GM12878 (cell line): ENCODE data around the gene DSTN. TPM values are rescaled to one million over a fixed set of nuclear protein-coding genes. Genes with fewer than 3 reads are reported as not detected.

Experiments
- ATAC-seq: fragments of 200-7000 bp; cut with Tn5 transposase; 3 replicates; pipeline ENCODE4 v1.9.1; 2020; ENCODE audit warnings: mild to moderate bottlenecking, moderate library complexity
- BruUV-seq: library from RNA; stranded (reverse); fragments of 400-500 nt; replicated peaks from 2 replicates; lab custom pipeline; 2021; lab: Mats Ljungman, UMichigan
- CTCF ChIA-PET: fragments of 300-600 bp; sonication (Branson Sonifier 250); formaldehyde crosslinking; extraction: SDS; loops from one replicate; lab custom pipeline; 2021; ENCODE audit warnings: inconsistent platforms; lab: Yijun Ruan, JAX
- POLR2A ChIA-PET: fragments of 350-600 bp; formaldehyde crosslinking; extraction: SDS; loops from one replicate; lab custom pipeline; 2021; ENCODE audit warnings: inconsistent platforms; lab: Charles Lee
- RAD21 ChIA-PET: fragments of 300-600 bp; sonication (Branson Sonifier 250); formaldehyde crosslinking; loops from one replicate; lab custom pipeline; 2023; ENCODE audit warnings: antibody characterized with exemption; ENCODE audit not compliant: unreplicated experiment; lab: Charles Lee
- SMC1A ChIA-PET: fragments of 300-600 bp; sonication (Branson Sonifier 250); formaldehyde crosslinking; loops from one replicate; lab custom pipeline; 2023; ENCODE audit not compliant: unreplicated experiment, uncharacterized antibody; lab: Charles Lee
- DNase-seq: peaks from one replicate; pipeline ENCODE4 v3.0.0-alpha.2; 2011; ENCODE audit warnings: low read depth, low spot score
- FAIRE-seq: peaks from 3 replicates; lab custom pipeline; 2011; peaks lifted over from hg19 to GRCh38; lab: Jason Lieb, UNC
- H2AFZ ChIP-seq: 2 replicates; pipeline ENCODE4 v1.6.0; 2011; ENCODE audit warnings: low read depth, low read length, control low read depth; ENCODE audit not compliant: control insufficient read depth
- H3K27ac ChIP-seq: 2 replicates; pipeline ENCODE4 v1.5.1; 2011; ENCODE audit warnings: control low read depth; ENCODE audit not compliant: control insufficient read depth, insufficient read depth
- H3K27me3 ChIP-seq, 2 experiments: replicated peaks in 1 of 2; 2 replicates each; pipeline versions ENCODE4 v1.6.0 to v1.6.1; 2011; ENCODE audit warnings: low read length in 1 of 2; ENCODE audit not compliant: control insufficient read depth in 2 of 2, insufficient read depth in 2 of 2
- H3K36me3 ChIP-seq, 2 experiments: 2 replicates each; pipeline ENCODE4 v1.5.1; 2011; ENCODE audit warnings: low read length in 1 of 2; ENCODE audit not compliant: control insufficient read depth in 2 of 2, insufficient read depth in 2 of 2
- H3K4me1 ChIP-seq: 2 replicates; pipeline ENCODE4 v1.6.1; 2011; ENCODE audit warnings: mild to moderate bottlenecking, low read length, moderate library complexity, mixed read lengths; ENCODE audit not compliant: control insufficient read depth, insufficient read depth
- H3K4me2 ChIP-seq: 2 replicates; pipeline ENCODE4 v1.6.0; 2011; ENCODE audit warnings: control low read depth; ENCODE audit not compliant: control insufficient read depth, insufficient read depth
- H3K4me3 ChIP-seq: fragments of 200-600 bp; sonication (generic); 2 replicates; pipeline ENCODE4 v1.5.1; 2016
- H3K79me2 ChIP-seq: 2 replicates; pipeline ENCODE4 v1.6.0; 2011; ENCODE audit warnings: low read length; ENCODE audit not compliant: control insufficient read depth, insufficient read depth
- H3K9ac ChIP-seq: 2 replicates; pipeline ENCODE4 v1.8.0; 2011; ENCODE audit warnings: low read length, control low read depth, mixed read lengths; ENCODE audit not compliant: control insufficient read depth, insufficient read depth
- H3K9me3 ChIP-seq: replicated peaks from 3 replicates; pipeline ENCODE4 v1.5.1; 2011; ENCODE audit warnings: mild to moderate bottlenecking, low read length; ENCODE audit not compliant: control insufficient read depth, insufficient read depth
- H4K20me1 ChIP-seq: 2 replicates; pipeline ENCODE4 v1.6.0; 2011; ENCODE audit not compliant: control insufficient read depth, insufficient read depth
- CHD2 ChIP-seq: IDR thresholded peaks from 2 replicates; pipeline ENCODE4 v1.6.1; 2011; ENCODE audit warnings: low read depth, low read length, improper control_type of control experiment, borderline replicate concordance
- JUNB ChIP-seq: IDR thresholded peaks from 2 replicates; pipeline ENCODE4 v1.6.1; 2016; ENCODE audit warnings: antibody characterized with exemption, mild to moderate bottlenecking
- MTA2 ChIP-seq: fragments of 450-650 bp; IDR thresholded peaks from 2 replicates; pipeline ENCODE4 v1.6.1; 2016; ENCODE audit warnings: low read depth, mild to moderate bottlenecking, moderate library complexity
- NR2C2 ChIP-seq: IDR thresholded peaks from 2 replicates; pipeline ENCODE4 v1.6.1; 2011; ENCODE audit warnings: borderline replicate concordance, low read depth; ENCODE audit not compliant: control insufficient read depth, insufficient read length
- PAX8 ChIP-seq: fragments of 450-650 bp; IDR thresholded peaks from 2 replicates; pipeline ENCODE4 v1.6.1; 2017; ENCODE audit warnings: mild to moderate bottlenecking, moderate library complexity
- RAD21 ChIP-seq: IDR thresholded peaks from 2 replicates; pipeline ENCODE4 v1.6.1; 2011; ENCODE audit warnings: mild to moderate bottlenecking, low read depth, low read length, moderate library complexity; ENCODE audit not compliant: insufficient read depth
- SUZ12 ChIP-seq: fragments of 200-600 bp; sonication (generic); IDR thresholded peaks from one replicate; pipeline ENCODE4 v1.6.1; 2018; ENCODE audit warnings: antibody characterized with exemption, mild to moderate bottlenecking; ENCODE audit not compliant: unreplicated experiment
- WGBS: methylation state at CpG from one replicate; pipeline ENCODE4 v1.1.6; 2016; ENCODE audit warnings: low lambda C conversion rate; ENCODE audit not compliant: insufficient replicate concordance, insufficient coverage; ENCODE audit errors: missing lambda C conversion rate; 5-methylcytosine and 5-hydroxymethylcytosine counted together
- in situ Hi-C: fragments of 300-500 bp; cut with MboI; formaldehyde crosslinking; loops from 9 replicates; pipeline ENCODE4 v1.14.3; 2018; ENCODE audit warnings: mixed read lengths
- intact Hi-C: fragments of 100-400 bp; cut with micrococcal nuclease; formaldehyde crosslinking; loops from one replicate; pipeline ENCODE4 v1.14.2; 2022; ENCODE audit not compliant: unreplicated experiment
- polyA plus RNA-seq, 11 experiments: library from polyadenylated mRNA; depleted of rRNA in 4 of 11; unstranded in 6 of 11; stranded (reverse) in 5 of 11; fragments of >200 nt; fragmentation: Nextera tagmentation in 4 of 11; fragmentation: Illumina TruSeq in 1 of 11; extraction: Ambion mirVana in 4 of 11; extraction: Trizol in 1 of 11; gene quantifications; 1 replicate in 1 of 11; 2 replicates in 10 of 11; pipeline versions ENCODE4 v1.2.1 to v1.2.3, GENCODE V29; 2011 to 2016; ENCODE audit warnings: inconsistent platforms in 2 of 11, missing spikeins in 2 of 11, low read depth in 1 of 11
- total RNA-seq, 4 experiments: library from RNA; depleted of rRNA in 3 of 4; stranded (reverse); fragments of >200 nt in 3 of 4; fragmentation: Illumina TruSeq in 1 of 4; extraction: Trizol in 1 of 4; gene quantifications; 2 replicates each; pipeline versions ENCODE4 v1.2.1 to v1.2.3, GENCODE V29; 2013 to 2021
- TF ChIP-seq, protein P1 (sequence below): fragments of 150-350 bp; IDR thresholded peaks from 2 replicates; pipeline ENCODE4 v1.6.1; 2014; ENCODE audit warnings: mild to moderate bottlenecking, low read depth, low read length
- TF ChIP-seq, protein P2 (sequence below): fragments of 450-650 bp; IDR thresholded peaks from 2 replicates; pipeline ENCODE4 v1.6.1; 2017; ENCODE audit warnings: mild to moderate bottlenecking, moderate library complexity
- TF ChIP-seq, protein P3 (sequence below): fragments of 450-650 bp; IDR thresholded peaks from 2 replicates; pipeline ENCODE4 v1.6.1; 2017; ENCODE audit warnings: borderline replicate concordance
- TF ChIP-seq, protein P4 (sequence below): fragments of 450-650 bp; conservative IDR thresholded peaks from 2 replicates; pipeline ENCODE4 v1.6.1; 2017; ENCODE audit warnings: mild to moderate bottlenecking, moderate library complexity

DSTN gene
- total and polyA plus RNA-seq, 10 of the 15 experiments (the other 5 are each of a cell fraction or from before 2014, with no cell fraction given): 26.7 to 137 (median 40.8) TPM

DNA sequence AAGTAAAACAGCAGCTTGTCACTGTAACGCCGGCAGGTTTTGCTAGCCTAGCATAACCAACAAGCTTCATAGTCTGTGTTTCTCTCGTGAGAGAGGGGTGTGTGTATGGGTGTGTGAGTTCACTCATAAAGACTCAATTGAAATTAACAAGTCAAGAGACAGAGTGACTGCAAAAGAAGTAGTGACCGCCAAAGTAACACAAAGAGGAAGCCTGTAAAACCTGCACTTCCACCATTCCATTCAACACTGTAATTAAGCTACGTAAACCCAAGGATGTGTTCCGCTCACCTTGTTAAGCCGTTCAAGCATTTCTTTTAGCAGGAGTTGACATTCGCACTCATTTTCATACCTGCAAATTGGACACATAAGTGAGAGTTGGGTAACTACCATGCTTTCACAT is 45.3 kb upstream of the DSTN start (continued):
- TF ChIP-seq PAX8 (no peak), RAD21 (no peak)
- TF ChIP-seq, protein P1, sequence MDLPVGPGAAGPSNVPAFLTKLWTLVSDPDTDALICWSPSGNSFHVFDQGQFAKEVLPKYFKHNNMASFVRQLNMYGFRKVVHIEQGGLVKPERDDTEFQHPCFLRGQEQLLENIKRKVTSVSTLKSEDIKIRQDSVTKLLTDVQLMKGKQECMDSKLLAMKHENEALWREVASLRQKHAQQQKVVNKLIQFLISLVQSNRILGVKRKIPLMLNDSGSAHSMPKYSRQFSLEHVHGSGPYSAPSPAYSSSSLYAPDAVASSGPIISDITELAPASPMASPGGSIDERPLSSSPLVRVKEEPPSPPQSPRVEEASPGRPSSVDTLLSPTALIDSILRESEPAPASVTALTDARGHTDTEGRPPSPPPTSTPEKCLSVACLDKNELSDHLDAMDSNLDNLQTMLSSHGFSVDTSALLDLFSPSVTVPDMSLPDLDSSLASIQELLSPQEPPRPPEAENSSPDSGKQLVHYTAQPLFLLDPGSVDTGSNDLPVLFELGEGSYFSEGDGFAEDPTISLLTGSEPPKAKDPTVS: no peak
- TF ChIP-seq, protein P2, sequence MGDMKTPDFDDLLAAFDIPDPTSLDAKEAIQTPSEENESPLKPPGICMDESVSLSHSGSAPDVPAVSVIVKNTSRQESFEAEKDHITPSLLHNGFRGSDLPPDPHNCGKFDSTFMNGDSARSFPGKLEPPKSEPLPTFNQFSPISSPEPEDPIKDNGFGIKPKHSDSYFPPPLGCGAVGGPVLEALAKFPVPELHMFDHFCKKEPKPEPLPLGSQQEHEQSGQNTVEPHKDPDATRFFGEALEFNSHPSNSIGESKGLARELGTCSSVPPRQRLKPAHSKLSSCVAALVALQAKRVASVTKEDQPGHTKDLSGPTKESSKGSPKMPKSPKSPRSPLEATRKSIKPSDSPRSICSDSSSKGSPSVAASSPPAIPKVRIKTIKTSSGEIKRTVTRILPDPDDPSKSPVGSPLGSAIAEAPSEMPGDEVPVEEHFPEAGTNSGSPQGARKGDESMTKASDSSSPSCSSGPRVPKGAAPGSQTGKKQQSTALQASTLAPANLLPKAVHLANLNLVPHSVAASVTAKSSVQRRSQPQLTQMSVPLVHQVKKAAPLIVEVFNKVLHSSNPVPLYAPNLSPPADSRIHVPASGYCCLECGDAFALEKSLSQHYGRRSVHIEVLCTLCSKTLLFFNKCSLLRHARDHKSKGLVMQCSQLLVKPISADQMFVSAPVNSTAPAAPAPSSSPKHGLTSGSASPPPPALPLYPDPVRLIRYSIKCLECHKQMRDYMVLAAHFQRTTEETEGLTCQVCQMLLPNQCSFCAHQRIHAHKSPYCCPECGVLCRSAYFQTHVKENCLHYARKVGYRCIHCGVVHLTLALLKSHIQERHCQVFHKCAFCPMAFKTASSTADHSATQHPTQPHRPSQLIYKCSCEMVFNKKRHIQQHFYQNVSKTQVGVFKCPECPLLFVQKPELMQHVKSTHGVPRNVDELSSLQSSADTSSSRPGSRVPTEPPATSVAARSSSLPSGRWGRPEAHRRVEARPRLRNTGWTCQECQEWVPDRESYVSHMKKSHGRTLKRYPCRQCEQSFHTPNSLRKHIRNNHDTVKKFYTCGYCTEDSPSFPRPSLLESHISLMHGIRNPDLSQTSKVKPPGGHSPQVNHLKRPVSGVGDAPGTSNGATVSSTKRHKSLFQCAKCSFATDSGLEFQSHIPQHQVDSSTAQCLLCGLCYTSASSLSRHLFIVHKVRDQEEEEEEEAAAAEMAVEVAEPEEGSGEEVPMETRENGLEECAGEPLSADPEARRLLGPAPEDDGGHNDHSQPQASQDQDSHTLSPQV: no peak
- TF ChIP-seq, all 136 proteins: peak for 0

DNA sequence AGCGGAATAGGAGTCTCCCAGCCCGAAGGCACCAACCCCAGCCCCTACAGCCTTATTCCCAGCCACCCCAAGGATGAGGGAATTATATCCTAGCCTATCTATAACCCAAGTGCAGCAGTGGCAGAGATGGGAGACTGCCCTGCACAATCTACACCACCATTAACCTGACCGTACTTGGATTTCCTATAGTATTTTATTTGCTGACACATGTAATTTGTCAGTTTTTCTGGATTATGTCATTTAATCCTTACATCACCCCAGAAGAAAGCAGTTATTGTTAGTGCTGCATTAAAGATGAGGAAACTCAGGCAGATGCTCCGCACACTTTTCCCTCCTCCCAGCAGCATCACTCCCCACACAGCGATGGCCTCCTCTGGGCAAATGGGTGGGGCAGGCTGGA is 44.7 kb upstream of the DSTN start:
- Histone ChIP-seq H2AFZ (no peak overlapping the region), H3K36me3 (no peaks in the 10 kb centered on the region), H3K4me3 (no peak overlapping the region), H3K4me2 (no peak overlapping the region), H3K27me3 (peaks cover 0 to 1% of the 10 kb centered on the region in 2 experiments; a peak in 2 of 4 replicates), H3K9ac (no peak overlapping the region), H3K27ac (no peak overlapping the region), H4K20me1 (no peaks in the 10 kb centered on the region), H3K4me1 (no peaks in the 10 kb centered on the region), H3K79me2 (no peaks in the 10 kb centered on the region), H3K9me3 (no peaks in the 10 kb centered on the region)
- WGBS: 65% methylated on average over 5 of the region's 5 CpGs
- FAIRE-seq (no peak), ATAC-seq (no peak), DNase-seq (no peak)
- ChIA-PET SMC1A (no interaction called here), POLR2A (no interaction called here), RAD21 (no interaction called here), CTCF (no interaction called here)
- intact Hi-C loops: no loop called here
- in situ Hi-C loops: no loop called here
- BruUV-seq: no TSS peak
- no peak for TF ChIP-seq JUNB
- TF ChIP-seq, protein P3, sequence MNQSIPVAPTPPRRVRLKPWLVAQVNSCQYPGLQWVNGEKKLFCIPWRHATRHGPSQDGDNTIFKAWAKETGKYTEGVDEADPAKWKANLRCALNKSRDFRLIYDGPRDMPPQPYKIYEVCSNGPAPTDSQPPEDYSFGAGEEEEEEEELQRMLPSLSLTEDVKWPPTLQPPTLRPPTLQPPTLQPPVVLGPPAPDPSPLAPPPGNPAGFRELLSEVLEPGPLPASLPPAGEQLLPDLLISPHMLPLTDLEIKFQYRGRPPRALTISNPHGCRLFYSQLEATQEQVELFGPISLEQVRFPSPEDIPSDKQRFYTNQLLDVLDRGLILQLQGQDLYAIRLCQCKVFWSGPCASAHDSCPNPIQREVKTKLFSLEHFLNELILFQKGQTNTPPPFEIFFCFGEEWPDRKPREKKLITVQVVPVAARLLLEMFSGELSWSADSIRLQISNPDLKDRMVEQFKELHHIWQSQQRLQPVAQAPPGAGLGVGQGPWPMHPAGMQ: no peak
- TF ChIP-seq SUZ12: no peak
- TF ChIP-seq, protein P4, sequence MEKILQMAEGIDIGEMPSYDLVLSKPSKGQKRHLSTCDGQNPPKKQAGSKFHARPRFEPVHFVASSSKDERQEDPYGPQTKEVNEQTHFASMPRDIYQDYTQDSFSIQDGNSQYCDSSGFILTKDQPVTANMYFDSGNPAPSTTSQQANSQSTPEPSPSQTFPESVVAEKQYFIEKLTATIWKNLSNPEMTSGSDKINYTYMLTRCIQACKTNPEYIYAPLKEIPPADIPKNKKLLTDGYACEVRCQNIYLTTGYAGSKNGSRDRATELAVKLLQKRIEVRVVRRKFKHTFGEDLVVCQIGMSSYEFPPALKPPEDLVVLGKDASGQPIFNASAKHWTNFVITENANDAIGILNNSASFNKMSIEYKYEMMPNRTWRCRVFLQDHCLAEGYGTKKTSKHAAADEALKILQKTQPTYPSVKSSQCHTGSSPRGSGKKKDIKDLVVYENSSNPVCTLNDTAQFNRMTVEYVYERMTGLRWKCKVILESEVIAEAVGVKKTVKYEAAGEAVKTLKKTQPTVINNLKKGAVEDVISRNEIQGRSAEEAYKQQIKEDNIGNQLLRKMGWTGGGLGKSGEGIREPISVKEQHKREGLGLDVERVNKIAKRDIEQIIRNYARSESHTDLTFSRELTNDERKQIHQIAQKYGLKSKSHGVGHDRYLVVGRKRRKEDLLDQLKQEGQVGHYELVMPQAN: no peak
- no peak for TF ChIP-seq NR2C2
- no peak for TF ChIP-seq MTA2
- no peak for TF ChIP-seq CHD2
